Upper lobe of right lung (tissue), 1 donor: ENCODE results near the gene ALDH1B1. TPM values are rescaled to one million over a fixed set of nuclear protein-coding genes. Genes with fewer than 3 reads are reported as not detected.

ENCODE experiments used
- ATAC-seq: fragments of 200-7000 bp; cut with Tn5 transposase; one replicate; pipeline ENCODE4 v1.9.1; 2020; ENCODE audit warnings: mild to moderate bottlenecking, moderate library complexity
- DNase-seq: peaks from one replicate; pipeline ENCODE4 v3.0.0-alpha.2; 2020
- H3K27ac ChIP-seq: fragments of 200-600 bp; one replicate; pipeline ENCODE4 v1.8.0; 2022
- H3K27me3 ChIP-seq: fragments of 200-600 bp; one replicate; pipeline ENCODE4 v1.8.0; 2022; ENCODE audit warnings: mild to moderate bottlenecking
- H3K36me3 ChIP-seq: fragments of 200-600 bp; one replicate; pipeline ENCODE4 v1.8.0; 2022
- H3K4me1 ChIP-seq: fragments of 200-600 bp; one replicate; pipeline ENCODE4 v1.8.0; 2022
- H3K4me3 ChIP-seq: fragments of 200-600 bp; one replicate; pipeline ENCODE4 v1.8.0; 2022; ENCODE audit warnings: mild to moderate bottlenecking
- H3K9me3 ChIP-seq: fragments of 200-600 bp; one replicate; pipeline ENCODE4 v1.8.0; 2022
- CTCF ChIP-seq: fragments of 200-600 bp; IDR thresholded peaks from one replicate; pipeline ENCODE4 v1.8.0; 2022; ENCODE audit warnings: antibody characterized with exemption
- intact Hi-C: fragments of 100-400 bp; cut with DNase I; formaldehyde crosslinking; loops from one replicate; pipeline ENCODE4 v1.11.0; 2022
- total RNA-seq: library from RNA; stranded (reverse); fragmentation: NEBNext Ultra II Directional; extraction: Animal tissue kit (Norgen Biotek cat#: 25700); gene quantifications from one replicate; pipeline ENCODE4 v1.2.1, GENCODE V29; 2021
- donor health status: DM: no; HTN: yes; CAD: no; lungs with severe emphysema.

ALDH1B1 gene
- total RNA-seq, 1 donor from 2014 or later: 13.7 TPM

DNA sequence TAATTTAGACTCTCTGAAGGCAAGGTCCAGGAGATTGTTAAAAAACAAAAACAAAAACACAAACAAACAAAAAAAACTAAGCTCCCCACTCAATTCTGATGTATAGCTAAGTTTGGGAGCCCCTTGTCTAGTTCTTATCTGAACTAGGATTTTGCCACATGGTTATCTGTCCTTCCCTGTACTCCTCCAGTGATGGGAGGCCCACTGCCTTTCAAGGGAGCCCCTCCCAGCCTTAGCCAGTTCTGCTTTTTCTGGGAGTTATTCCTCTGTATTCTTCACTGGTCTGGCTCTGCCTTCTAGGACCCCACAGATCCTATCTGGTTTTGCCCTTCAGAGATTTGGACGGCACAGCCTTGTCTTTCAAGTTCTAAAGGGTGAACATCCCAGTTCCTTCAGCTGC, 2.1 kb upstream of the ALDH1B1 start:
- intact Hi-C loops: no loop called here
- H3K27me3 ChIP-seq: no peaks in the 10 kb centered on the region
- no peak for DNase-seq
- no peaks in the 10 kb centered on the region for H3K36me3 ChIP-seq
- no peak for ATAC-seq
- TF ChIP-seq CTCF: no peak
- no peaks in the 10 kb centered on the region for H3K9me3 ChIP-seq
- peaks cover 8% of the 10 kb centered on the region for H3K4me1 ChIP-seq
- no peak overlapping the region for H3K27ac ChIP-seq
- no peak overlapping the region for H3K4me3 ChIP-seq

- Histone ChIP-seq H3K36me3 (peaks cover 3% of the 10 kb centered on the region), H3K27me3 (no peaks in the 10 kb centered on the region), H3K4me3 (no peak overlapping the region), H3K4me1 (peaks cover 8% of the 10 kb centered on the region), H3K27ac (no peak overlapping the region), H3K9me3 (no peaks in the 10 kb centered on the region)
- TF ChIP-seq CTCF: no peak
- ATAC-seq (no peak), DNase-seq (no peak)
- intact Hi-C loops: no loop called here
These were observed 1.7 kb upstream of the ALDH1B1 start for GRCh38 chr9:38390851-38391250.

- ATAC-seq (no peak), DNase-seq (no peak)
- Histone ChIP-seq H3K4me3 (peak overlapping the region; percentile 79), H3K9me3 (no peaks in the 10 kb centered on the region), H3K4me1 (peaks cover 8% of the 10 kb centered on the region), H3K27ac (no peak overlapping the region), H3K36me3 (peaks cover 10% of the 10 kb centered on the region), H3K27me3 (no peaks in the 10 kb centered on the region)
- no peak for TF ChIP-seq CTCF
- intact Hi-C loops: no loop called here
These were observed 1.0 kb upstream of the ALDH1B1 start for GRCh38 chr9:38391278-38392118.

DNA sequence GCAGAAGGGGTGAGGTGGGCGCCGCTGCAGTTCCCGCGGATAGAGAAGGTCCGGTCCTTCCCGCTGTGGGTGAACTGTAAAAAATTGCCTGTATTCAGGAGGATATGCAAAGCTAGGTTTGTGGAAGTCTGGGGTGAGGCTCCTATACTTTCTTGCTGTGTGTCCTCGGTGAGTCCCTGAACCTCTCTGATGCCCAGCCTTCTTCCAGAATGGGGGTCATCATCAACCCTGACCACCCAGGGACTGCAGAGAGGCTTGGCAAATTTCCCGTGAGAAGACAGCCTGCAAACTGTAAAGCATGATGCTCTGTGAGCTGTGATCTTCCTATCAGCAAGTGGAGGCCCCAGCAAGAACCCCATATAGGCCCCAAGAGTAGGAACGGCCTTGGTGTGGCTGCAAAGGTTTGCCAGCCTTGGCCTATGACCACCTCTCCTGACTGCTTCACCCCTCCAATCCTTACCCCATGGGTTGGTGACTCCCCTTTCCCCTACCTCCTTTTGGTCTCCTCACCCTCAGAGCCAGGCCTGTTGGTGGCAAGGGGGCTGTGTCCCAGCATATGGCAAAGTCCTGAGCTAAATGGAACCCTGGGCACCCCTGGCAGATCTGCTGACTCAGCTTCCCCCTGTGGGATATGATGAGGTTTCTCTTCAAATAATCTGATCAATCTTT, 760 bp downstream of the ALDH1B1 start:
- ATAC-seq (no peak), DNase-seq (no peak)
- H3K27ac ChIP-seq: peak overlapping the region; percentile 45
- TF ChIP-seq CTCF: no peak
- H3K9me3 ChIP-seq: no peaks in the 10 kb centered on the region
- H3K4me1 ChIP-seq: peaks cover 8% of the 10 kb centered on the region
- peaks cover 11% of the 10 kb centered on the region for H3K36me3 ChIP-seq
- H3K4me3 ChIP-seq: peak overlapping the region; percentile 79
- intact Hi-C loops: no loop called here
- H3K27me3 ChIP-seq: no peaks in the 10 kb centered on the region

DNA sequence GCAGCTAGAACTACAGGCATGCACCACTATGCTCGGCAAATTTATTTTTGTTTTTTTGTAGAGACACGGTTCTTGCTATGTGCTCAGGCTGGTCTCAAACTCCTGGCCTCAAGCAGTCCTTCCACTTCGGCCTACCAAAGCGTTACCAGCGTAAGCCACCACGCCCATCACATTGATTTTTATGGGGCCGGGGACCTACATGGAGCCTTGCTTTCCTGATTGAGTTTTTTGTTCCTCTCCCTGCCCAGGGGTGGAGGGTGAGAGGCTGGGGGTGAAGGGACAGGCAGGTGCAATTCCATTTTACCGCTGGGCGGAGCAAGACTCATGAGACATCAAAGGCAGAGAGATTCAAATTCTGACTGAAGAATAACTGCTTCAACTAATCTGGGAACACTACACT, 1.9 kb downstream of the ALDH1B1 start:
- DNase-seq (no peak), ATAC-seq (no peak)
- Histone ChIP-seq H3K9me3 (no peaks in the 10 kb centered on the region), H3K27ac (no peak overlapping the region), H3K4me3 (no peak overlapping the region), H3K27me3 (no peaks in the 10 kb centered on the region), H3K4me1 (peaks cover 8% of the 10 kb centered on the region), H3K36me3 (peaks cover 11% of the 10 kb centered on the region)
- intact Hi-C loops: no loop called here
- TF ChIP-seq CTCF: no peak
